ENCODE measurements around the gene SLC41A2. TPM values are rescaled to one million over a fixed set of nuclear protein-coding genes. Genes with fewer than 3 reads are reported as not detected.

Gene SLC41A2
- total RNA-seq, 3 donors from 2014 or later = 4.3 to 8.3 (median 6.3) TPM

DNA sequence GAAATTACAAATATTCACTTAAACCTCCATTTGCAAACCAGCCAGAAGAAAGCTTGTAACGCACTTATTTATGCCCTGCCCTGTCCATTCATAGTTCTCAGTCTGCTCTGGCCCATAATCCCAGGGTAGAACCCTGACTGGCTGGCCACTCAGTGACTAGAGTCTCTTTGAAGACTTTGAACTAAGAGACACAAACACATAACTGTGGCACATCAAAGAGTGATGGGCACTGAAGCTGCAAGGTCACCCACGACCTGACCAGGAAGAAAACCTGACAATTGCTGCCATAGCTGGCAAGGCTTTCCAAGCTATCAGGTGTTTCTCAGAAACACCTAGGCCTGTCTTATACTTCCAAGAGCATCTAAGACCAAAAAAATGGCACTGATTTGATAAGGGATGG is 28.7 kb downstream of the SLC41A2 start:
- Mint-ChIP-seq H3K4me3 (no peak overlapping the region), H3K27me3 (ENCODE audit: low read depth) (no peaks in the 10 kb centered on the region), H3K9me3 (no peaks in the 10 kb centered on the region), H3K4me1 (ENCODE audit: low read depth) (peaks cover 15% of the 10 kb centered on the region), H3K36me3 (ENCODE audit: insufficient read depth) (no peaks in the 10 kb centered on the region)
- DNase-seq (no peak), ATAC-seq (no peak)

DNA sequence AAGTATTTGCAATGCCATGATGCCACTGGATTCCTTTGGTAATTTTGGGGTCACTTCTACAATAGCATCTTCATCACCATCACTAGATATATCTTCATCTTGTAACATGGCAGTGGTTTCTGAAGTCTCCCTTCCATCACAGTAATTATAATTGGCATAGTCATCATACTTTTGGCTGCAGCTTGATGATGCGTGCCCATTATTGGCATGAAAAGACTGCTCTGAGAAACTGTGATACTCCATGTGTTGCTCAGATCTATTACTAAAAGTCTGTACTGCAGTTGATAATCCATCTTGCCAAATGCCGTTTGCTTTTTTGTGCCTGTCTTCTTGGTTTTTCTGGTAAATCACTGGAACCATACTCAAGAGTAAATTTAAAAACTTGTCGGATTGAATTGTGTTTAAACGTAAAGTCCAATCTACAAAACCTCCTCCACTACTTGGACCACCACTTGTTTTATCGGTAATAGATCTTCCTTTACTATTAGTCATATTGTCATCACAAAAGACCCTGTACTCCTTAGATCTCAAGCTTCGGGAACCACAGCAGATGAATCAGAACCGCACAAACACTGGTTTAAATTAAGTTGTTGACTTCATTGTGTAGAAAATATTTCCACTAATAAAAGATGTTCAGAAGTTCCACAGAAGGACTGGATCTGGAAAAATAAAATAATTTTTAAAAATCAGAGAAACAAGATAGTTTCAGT is 29.9 kb downstream of the SLC41A2 start:
- Mint-ChIP-seq H3K9me3 (no peaks in the 10 kb centered on the region), H3K4me1 (ENCODE audit: low read depth) (peaks cover 15% of the 10 kb centered on the region), H3K27me3 (ENCODE audit: low read depth) (no peaks in the 10 kb centered on the region), H3K36me3 (ENCODE audit: insufficient read depth) (no peaks in the 10 kb centered on the region), H3K4me3 (no peak overlapping the region)
- no peak for ATAC-seq
- DNase-seq = no peak

DNA sequence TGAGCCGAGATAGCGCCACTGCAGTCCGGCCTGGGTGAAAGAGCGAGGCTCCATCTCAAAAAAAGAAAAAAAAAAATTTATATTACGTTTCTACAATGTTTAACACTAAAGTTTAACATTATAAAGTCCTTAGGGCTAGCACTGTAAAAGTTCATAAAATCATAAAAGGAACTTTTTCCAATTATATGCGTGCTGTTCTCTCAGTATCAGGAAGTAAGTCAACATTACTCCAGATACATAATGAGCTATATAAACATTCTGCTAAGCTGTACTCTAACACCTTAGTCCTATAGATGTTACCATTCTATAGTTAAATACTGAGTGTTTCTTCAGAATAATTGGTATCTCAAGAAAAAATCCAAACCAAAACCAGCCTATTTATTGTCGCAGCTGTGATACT is 32.6 kb downstream of the SLC41A2 start:
- Mint-ChIP-seq H3K27me3 (ENCODE audit: low read depth) (peaks cover 2% of the 10 kb centered on the region), H3K4me1 (ENCODE audit: low read depth) (peaks cover 10% of the 10 kb centered on the region), H3K36me3 (ENCODE audit: insufficient read depth) (peaks cover 8% of the 10 kb centered on the region), H3K9me3 (peaks cover 17% of the 10 kb centered on the region), H3K4me3 (no peak overlapping the region)
- ATAC-seq = no peak
- no peak for DNase-seq

DNA sequence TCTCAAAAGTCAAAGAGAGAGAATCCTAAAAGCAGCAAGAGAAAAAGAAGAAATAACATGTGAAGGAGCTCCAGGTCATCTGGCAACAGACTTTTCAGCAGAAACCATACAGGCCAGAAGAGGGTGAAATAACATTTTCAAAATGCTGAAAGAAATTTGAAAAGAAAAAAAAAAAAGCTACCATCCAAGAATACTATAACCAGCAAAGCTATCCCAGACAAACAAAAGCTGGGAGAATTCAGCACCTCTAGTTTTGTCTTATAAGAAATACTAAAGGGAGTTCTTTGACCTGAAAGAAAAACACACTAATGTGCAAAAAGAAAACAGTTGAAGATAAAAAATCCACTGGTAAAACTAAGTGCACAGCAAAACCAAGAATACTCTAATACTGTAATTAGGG is 36.8 kb downstream of the SLC41A2 start:
- DNase-seq (no peak), ATAC-seq (no peak)
- Mint-ChIP-seq H3K36me3 (ENCODE audit: insufficient read depth) (peaks cover 8% of the 10 kb centered on the region), H3K27me3 (ENCODE audit: low read depth) (peaks cover 2% of the 10 kb centered on the region), H3K4me3 (no peak overlapping the region), H3K4me1 (ENCODE audit: low read depth) (no peaks in the 10 kb centered on the region), H3K9me3 (peaks cover 22% of the 10 kb centered on the region)

- Mint-ChIP-seq H3K4me3 (no peak overlapping the region), H3K36me3 (ENCODE audit: insufficient read depth) (no peaks in the 10 kb centered on the region), H3K9me3 (no peaks in the 10 kb centered on the region), H3K4me1 (ENCODE audit: low read depth) (no peaks in the 10 kb centered on the region), H3K27me3 (ENCODE audit: low read depth) (no peaks in the 10 kb centered on the region)
- no peak for DNase-seq
- ATAC-seq = no peak
Measured at GRCh38 chr12:104911942-104912341, 46.1 kb downstream of the SLC41A2 start.

DNA sequence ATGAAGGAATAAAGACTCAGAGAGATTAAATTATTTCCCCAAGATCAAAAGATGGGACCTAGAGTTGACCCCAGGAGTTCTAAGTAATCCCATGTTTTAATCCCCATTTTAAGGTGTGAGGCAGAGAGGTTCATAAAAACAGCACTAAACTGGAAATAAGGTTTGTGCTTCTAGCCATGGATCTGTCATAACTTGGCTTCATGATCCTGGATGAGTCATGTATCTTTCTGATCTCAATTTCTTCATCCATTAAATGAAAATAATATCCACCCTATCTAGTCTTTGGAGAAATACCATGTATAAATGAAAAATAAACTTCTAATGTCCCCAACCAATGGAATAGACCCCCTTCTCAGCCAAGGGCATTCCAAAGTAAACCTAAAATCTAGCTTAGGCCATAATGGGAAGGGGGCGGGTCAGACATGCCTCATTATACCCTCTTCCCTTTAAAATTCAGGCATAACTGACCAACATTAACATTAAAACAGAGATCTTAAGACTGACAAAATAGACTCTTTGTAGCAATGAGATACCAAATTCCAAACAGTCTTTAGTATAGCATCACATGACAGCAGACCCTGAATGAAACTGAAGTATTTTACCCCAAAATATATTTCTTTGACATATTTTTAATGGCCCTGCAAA is 47.8 kb downstream of the SLC41A2 start:
- no peak for DNase-seq
- H3K36me3 Mint-ChIP-seq (ENCODE audit: insufficient read depth) = no peaks in the 10 kb centered on the region
- no peaks in the 10 kb centered on the region for H3K4me1 Mint-ChIP-seq (ENCODE audit: low read depth)
- H3K4me3 Mint-ChIP-seq = no peak overlapping the region
- H3K27me3 Mint-ChIP-seq (ENCODE audit: low read depth) = no peaks in the 10 kb centered on the region
- ATAC-seq = no peak
- no peaks in the 10 kb centered on the region for H3K9me3 Mint-ChIP-seq

GRCh38 chr12:104909761-104910160 is 48.3 kb downstream of the SLC41A2 start:
- Mint-ChIP-seq H3K4me1 (ENCODE audit: low read depth) (no peaks in the 10 kb centered on the region), H3K27me3 (ENCODE audit: low read depth) (no peaks in the 10 kb centered on the region), H3K36me3 (ENCODE audit: insufficient read depth) (no peaks in the 10 kb centered on the region), H3K4me3 (no peak overlapping the region), H3K9me3 (no peaks in the 10 kb centered on the region)
- ATAC-seq (no peak), DNase-seq (no peak)

Other genes starting within 250 kb of the SLC41A2 start
- 10 to 100 TPM; 36.8 to 39.0 (median 38.8) TPM for gene NOPCHAP1, start 28.0 kb upstream of the SLC41A2 start, total RNA-seq
- under 1 TPM; 0.29 to 0.81 (median 0.35) TPM for gene ALDH1L2, start 126.2 kb upstream of the SLC41A2 start, total RNA-seq
- gene WASHC4, start 149.4 kb upstream of the SLC41A2 start, total RNA-seq = 10 to 100 TPM; 21.2 to 25.7 (median 22.7) TPM

Measured in activated T-cell treated with anti-CD3 and anti-CD28 coated beads, Interleukin-2, amount 50 U/mL, for 4 hours (primary cell).